Activated gamma-delta T cell treated with anti-CD3 and anti-CD28 coated beads, Interleukin-2, amount 50 U/mL, for 16 hours (primary cell): ENCODE results near the gene POLR3G.

Experiments
- DNase-seq: peaks from one replicate; pipeline ENCODE4 v3.0.0-alpha.2; 2020; ENCODE audit warnings: low read depth

POLR3G gene

DNA sequence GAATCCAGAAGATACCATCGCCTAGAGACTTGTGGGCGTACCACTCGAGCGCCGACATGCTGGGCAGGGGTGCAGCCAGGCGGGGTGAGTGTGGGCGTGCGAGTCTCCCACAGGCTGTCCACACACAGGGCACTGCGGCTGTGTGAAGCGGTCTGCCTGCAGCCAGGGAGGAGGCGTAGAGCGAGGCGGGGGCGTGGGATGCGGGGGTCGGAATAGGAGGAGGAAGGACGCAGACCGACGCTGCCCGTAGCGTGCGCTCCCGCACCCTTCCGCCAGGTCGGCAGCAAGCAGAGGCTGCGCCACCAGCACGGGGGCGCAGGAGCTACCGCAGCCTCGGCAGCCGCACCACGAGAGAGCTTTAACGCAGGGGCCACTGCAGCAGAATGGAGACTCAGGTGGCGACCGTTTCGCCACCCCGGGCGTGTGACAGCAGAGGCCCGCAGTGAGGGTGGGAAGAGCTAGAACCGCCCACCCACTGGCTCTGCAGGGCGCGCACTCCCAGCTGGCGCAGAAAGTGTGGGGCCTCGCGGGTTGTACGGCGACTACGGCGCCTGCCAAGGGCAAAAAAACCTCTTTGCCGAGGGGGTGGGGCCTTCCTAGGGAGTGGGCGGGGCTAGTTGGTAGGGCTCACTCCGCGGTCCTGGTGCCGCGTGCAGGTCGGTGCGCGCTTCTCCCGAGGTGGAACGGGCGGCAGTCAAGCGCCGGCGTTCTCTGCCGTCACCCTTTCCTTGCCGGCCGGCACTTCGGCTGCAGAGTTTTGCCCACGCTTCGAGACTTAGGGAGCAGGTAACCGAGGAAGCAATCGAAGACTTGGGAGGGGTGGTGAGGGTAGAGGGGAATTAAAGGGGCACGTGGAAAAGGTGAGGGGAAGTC, at the start of gene POLR3G, which contains the start of gene MBLAC2:
Gene POLR3G, plus strand, starts transcription at position 630 of the 873 bp plus-strand sequence. CDS start 10,704 bp downstream, outside the sequence.
Gene MBLAC2, minus strand, starts transcription at position 537 of the 873 bp plus-strand sequence. Its CDS starts 479 bp downstream, at position 58.
- peak; percentile 90 for DNase-seq

DNA sequence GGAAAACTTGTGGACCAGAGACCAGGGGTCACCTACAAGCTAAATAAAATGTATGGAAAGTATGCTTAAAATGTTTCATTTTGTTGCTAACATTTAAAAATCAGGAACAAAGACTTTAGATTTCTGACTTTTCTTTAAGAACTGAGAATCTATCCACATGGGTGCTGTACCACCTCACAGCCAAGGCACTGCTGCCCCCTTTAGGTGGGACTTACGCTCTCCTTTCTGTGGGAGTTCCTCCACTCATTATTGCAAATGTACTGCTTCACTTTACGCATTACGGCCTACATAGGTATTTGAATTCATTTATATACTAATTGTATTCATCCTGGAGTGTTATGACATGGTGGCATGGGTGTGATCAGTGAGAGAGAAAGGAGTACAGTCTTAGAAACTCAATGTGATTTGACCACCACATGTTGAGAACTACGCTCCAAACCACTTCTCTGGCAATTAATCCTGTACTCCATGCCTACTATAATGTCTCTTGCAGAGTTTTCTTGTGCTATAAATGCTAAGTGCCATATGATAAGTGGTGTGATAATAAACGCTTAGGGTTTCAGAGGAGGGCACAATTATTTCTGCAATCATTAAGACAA, 40.4 kb upstream of the POLR3G start:
- peak; percentile 14 for DNase-seq

- no peak for DNase-seq
Observed at GRCh38 chr5:90437663-90438062, 37.0 kb upstream of the POLR3G start.

DNA sequence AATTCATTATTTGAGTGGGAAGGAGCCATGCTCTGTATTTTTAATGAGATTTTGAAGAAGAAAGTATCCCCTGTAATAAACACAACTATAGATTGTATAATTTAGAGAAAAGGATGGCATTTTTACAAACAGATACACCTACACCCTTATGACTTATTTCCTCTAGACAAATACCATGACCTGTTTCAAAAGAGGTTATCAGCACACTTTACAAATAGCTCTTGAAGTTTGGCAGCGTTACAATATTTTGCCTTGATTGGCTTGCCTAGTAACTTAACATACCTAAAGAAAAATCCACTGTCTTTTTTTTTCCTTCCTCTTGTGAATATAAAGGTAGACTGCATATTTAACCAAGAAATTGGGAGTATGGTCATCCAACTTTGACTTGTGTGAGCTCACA, 36.6 kb upstream of the POLR3G start:
- DNase-seq: no peak

- no peak for DNase-seq
Observed at GRCh38 chr5:90440644-90441043, 34.0 kb upstream of the POLR3G start.

GRCh38 chr5:90446961-90447360, 27.7 kb upstream of the POLR3G start:
- no peak for DNase-seq

GRCh38 chr5:90461288-90461687, 13.4 kb upstream of the POLR3G start:
- DNase-seq: no peak

- no peak for DNase-seq
Observed at GRCh38 chr5:90472783-90473395, 1.8 kb upstream of the POLR3G start.

- DNase-seq: peak; percentile 1
Observed at GRCh38 chr5:90473396-90474234, 1.0 kb upstream of the POLR3G start.

GRCh38 chr5:90475436-90475980, 844 bp downstream of the POLR3G start:
- no peak for DNase-seq

DNA sequence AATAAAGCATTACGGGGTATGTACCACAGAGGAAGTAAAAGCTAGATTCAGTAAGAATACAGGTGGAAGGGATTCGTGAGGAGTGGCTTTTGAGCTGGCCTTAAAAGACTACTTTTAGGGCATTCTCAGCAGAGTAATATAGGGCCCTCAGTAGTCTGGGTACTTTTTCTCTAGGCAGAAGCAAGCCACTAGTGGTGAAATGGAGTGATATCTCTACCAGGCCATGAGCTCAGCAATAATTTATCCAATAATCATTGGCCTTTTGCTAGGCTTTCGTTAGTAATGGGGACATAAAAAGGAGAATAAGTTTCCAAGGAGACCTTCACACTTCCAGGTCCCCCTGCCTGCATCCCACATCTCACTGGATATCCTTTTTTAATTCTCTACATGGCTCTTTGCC, 1.7 kb downstream of the POLR3G start:
- no peak for DNase-seq

DNA sequence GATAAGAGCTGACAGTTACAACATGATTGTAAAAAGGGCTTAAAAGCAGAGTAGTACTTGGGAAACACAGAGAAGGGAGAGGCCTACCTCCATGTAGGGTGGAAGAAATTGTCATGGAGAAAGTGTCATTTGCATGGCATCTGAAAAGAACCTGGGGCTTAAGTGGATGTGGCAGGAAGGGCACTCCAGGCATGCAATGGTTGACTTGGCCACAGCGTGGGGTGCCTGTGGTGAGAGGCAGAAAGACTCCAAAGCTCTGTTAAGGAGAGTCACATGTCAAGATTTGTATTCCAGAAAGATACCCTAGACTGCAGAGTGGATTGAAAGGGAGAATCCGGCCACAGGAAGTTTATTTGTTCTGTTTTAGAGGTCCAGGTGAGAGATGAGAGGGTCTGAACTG, 2.4 kb downstream of the POLR3G start:
- DNase-seq: no peak

GRCh38 chr5:90477621-90478215, 3.1 kb downstream of the POLR3G start:
- DNase-seq: no peak

- DNase-seq: no peak
Observed at GRCh38 chr5:90479611-90480385, 5.1 kb downstream of the POLR3G start.

GRCh38 chr5:90480699-90481098, 6.0 kb downstream of the POLR3G start:
- DNase-seq: no peak

- no peak for DNase-seq
Observed at GRCh38 chr5:90483206-90483605, 8.5 kb downstream of the POLR3G start.

DNA sequence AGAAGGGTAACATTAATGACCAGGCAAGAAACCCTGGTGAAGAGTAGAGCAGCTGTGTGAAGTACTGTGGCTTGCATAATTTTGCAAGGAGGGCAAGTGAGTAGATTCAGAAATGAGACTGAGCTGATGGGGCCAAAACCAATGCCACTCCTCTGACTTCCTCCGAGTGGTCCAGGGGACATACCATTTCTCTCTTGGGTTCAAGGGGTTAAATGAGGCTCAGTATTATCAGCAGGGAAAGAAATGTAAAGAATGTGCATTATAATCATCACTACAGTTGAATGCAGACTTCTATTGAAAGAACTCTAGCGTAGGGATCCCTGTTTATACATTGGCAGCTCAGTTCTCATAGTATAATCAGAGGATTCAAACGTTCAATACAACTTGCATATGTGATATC, 9.9 kb downstream of the POLR3G start:
- DNase-seq: no peak

DNA sequence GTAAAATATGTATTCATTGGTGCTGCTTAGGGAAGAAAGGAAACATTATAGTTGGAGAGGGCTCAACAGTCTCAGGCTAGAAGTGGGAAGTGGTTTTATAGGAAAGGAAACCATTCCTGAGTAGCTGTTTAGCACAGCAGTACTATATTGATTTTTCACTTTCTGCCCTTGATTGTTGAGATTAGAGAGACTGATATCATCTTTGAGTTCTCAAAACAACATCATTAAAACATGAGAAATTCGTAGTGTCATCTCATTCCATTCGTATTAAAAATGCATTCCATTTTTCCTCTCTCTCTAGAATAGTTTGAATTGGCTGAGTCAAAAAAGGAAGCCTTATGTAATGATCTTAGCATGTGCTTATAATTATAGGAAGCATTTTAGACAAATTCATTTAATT, 14.1 kb downstream of the POLR3G start:
- no peak for DNase-seq

DNA sequence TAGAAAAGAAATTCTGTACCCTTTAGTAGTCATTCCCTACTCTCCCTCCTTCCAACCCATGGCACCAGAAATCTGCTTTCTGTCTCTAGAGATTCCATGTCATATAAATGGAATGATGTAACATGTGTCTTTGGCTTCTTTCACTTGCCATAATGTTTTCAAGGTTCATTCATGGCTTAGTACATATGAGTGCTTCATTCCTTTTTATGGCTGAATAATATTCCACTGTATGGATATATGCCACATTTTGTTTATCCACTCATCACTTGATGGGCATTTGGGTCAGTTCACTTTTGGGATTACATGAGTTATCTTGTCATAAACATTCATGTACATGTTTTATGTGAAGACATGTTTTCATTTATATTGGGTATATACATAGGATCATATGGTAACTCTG, 19.4 kb downstream of the POLR3G start:
- no peak for DNase-seq

- no peak for DNase-seq
Observed at GRCh38 chr5:90495146-90495545, 20.5 kb downstream of the POLR3G start.

- no peak for DNase-seq
Observed at GRCh38 chr5:90503596-90503995, 28.9 kb downstream of the POLR3G start.
